Ishikawa (cell line): Measurements from ENCODE around the gene CHD9.

Source experiments
- CEBPB ChIP-seq: IDR thresholded peaks from 2 replicates; pipeline ENCODE4 v1.6.1; 2012
- CREB1 ChIP-seq: IDR thresholded peaks from 2 replicates; pipeline ENCODE4 v1.6.1; 2012; ENCODE audit warnings: low read depth
- EGR1 ChIP-seq: IDR thresholded peaks from 2 replicates; pipeline ENCODE4 v1.6.1; 2012
- EP300 ChIP-seq: IDR thresholded peaks from 2 replicates; pipeline ENCODE4 v1.6.1; 2012; ENCODE audit warnings: borderline replicate concordance
- FOXM1 ChIP-seq: IDR thresholded peaks from 2 replicates; pipeline ENCODE4 v1.6.1; 2012; ENCODE audit warnings: low read depth, borderline replicate concordance
- MAX ChIP-seq: IDR thresholded peaks from 2 replicates; pipeline ENCODE4 v1.6.1; 2012
- NFIC ChIP-seq: IDR thresholded peaks from 2 replicates; pipeline ENCODE4 v1.6.1; 2012
- RAD21 ChIP-seq: IDR thresholded peaks from 2 replicates; pipeline ENCODE4 v1.6.1; 2012; ENCODE audit warnings: low read depth
- REST ChIP-seq: IDR thresholded peaks from 2 replicates; pipeline ENCODE4 v1.6.1; 2012; ENCODE audit warnings: low read depth, mild to moderate bottlenecking
- TAF1 ChIP-seq: IDR thresholded peaks from 2 replicates; pipeline ENCODE4 v1.6.1; 2012; ENCODE audit warnings: low read depth, mild to moderate bottlenecking
- TCF12 ChIP-seq: IDR thresholded peaks from 2 replicates; pipeline ENCODE4 v1.6.1; 2012; ENCODE audit warnings: low read depth
- TEAD4 ChIP-seq: IDR thresholded peaks from 2 replicates; pipeline ENCODE4 v1.6.1; 2012
- USF1 ChIP-seq: IDR thresholded peaks from 2 replicates; pipeline ENCODE4 v1.6.1; 2012
- YY1 ChIP-seq: IDR thresholded peaks from 2 replicates; pipeline ENCODE4 v1.6.1; 2012; ENCODE audit warnings: low read depth
- ZBTB7A ChIP-seq: IDR thresholded peaks from 2 replicates; pipeline ENCODE4 v1.6.1; 2012; ENCODE audit warnings: low read depth

CHD9 gene

GRCh38 chr16:53045341-53046220, 9.2 kb upstream of the CHD9 start:
- TF ChIP-seq EP300, result peak; percentile 76; the same call in 1 of the 2 replicates
- TF ChIP-seq MAX, result no peak
- no peak for TF ChIP-seq TAF1
- peak; percentile 86 for TF ChIP-seq TEAD4
- TF ChIP-seq CEBPB, result 0 out of 2 replicates have a peak, but pooled peaks have one; percentile 8
- peak; percentile 85 for TF ChIP-seq TCF12
- no peak for TF ChIP-seq REST
- TF ChIP-seq RAD21, result peak; percentile 9; the same call in 1 of the 2 replicates
- no peak for TF ChIP-seq YY1
- TF ChIP-seq NFIC, result peak; percentile 96
- no peak for TF ChIP-seq USF1
- TF ChIP-seq FOXM1, result peak; percentile 53; the same call in 1 of the 2 replicates
- TF ChIP-seq EGR1, result no peak
- 0 out of 2 replicates have a peak, but pooled peaks have one; percentile 26 for TF ChIP-seq ZBTB7A
- TF ChIP-seq CREB1, result no peak

GRCh38 chr16:53048139-53048915, 6.5 kb upstream of the CHD9 start:
- TF ChIP-seq REST (no peak), EGR1 (no peak), YY1 (no peak), TAF1 (no peak), RAD21 (no peak), USF1 (no peak), ZBTB7A (no peak), NFIC (no peak), EP300 (no peak), FOXM1 (no peak), MAX (no peak), CEBPB (no peak), TCF12 (no peak), CREB1 (no peak), TEAD4 (no peak)

- TF ChIP-seq RAD21 (no peak), FOXM1 (no peak), MAX (no peak), CEBPB (no peak; the same call in 1 of the 2 replicates), NFIC (no peak), TAF1 (no peak), TCF12 (no peak), ZBTB7A (no peak), EGR1 (no peak), YY1 (no peak), REST (no peak), CREB1 (no peak), TEAD4 (no peak), EP300 (no peak), USF1 (no peak)
Measured at GRCh38 chr16:53052519-53053501, 2.0 kb upstream of the CHD9 start, which contains the start of gene CHD9NB. TSS of gene CHD9NB (minus strand) at chr16:53052897. CDS start at chr16:53044158, 8,739 bp downstream.
